SK-N-SH treated with all-trans-retinoic acid at 6 μM for 48 hours (cell line): ENCODE results near the gene SUCLA2.

Experiments used
- CREB5 ChIP-seq: fragments of 250-450 bp; sonication (Bioruptor Pico); IDR thresholded peaks from 2 replicates; pipeline ENCODE4 v1.5.1; 2020; ENCODE audit warnings: low read depth, mild to moderate bottlenecking, moderate library complexity
- CSRNP3 ChIP-seq: fragments of 250-450 bp; sonication (Bioruptor Pico); IDR thresholded peaks from 2 replicates; pipeline ENCODE4 v1.5.1; 2021; ENCODE audit warnings: mild to moderate bottlenecking, moderate library complexity
- ISL1 ChIP-seq: fragments of 250-450 bp; sonication (Bioruptor Pico); IDR thresholded peaks from 2 replicates; pipeline ENCODE4 v2.1.2; 2022; ENCODE audit warnings: mild to moderate bottlenecking, moderate library complexity
- OSR1 ChIP-seq: fragments of 250-450 bp; sonication (Bioruptor Pico); IDR thresholded peaks from 2 replicates; pipeline ENCODE4 v1.8.0; 2022; ENCODE audit warnings: moderate library complexity, mild to moderate bottlenecking, inconsistent platforms
- PATZ1 ChIP-seq: fragments of 250-450 bp; sonication (Bioruptor Pico); IDR thresholded peaks from 2 replicates; pipeline ENCODE4 v1.8.0; 2020; ENCODE audit warnings: mild to moderate bottlenecking, moderate library complexity, borderline replicate concordance
- RARB ChIP-seq: fragments of 250-450 bp; sonication (Bioruptor Pico); IDR thresholded peaks from 2 replicates; pipeline ENCODE4 v1.8.0; 2021; ENCODE audit warnings: mild to moderate bottlenecking, moderate library complexity
- TCF4 ChIP-seq: fragments of 250-450 bp; sonication (Bioruptor Pico); IDR thresholded peaks from 2 replicates; pipeline ENCODE4 v1.8.0; 2021; ENCODE audit warnings: mild to moderate bottlenecking, moderate library complexity, borderline replicate concordance
- TOX ChIP-seq: fragments of 250-450 bp; sonication (Bioruptor Pico); IDR thresholded peaks from 2 replicates; pipeline ENCODE4 v1.8.0; 2021; ENCODE audit warnings: mild to moderate bottlenecking, moderate library complexity, borderline replicate concordance
- ZC3H10 ChIP-seq: fragments of 250-450 bp; sonication (Bioruptor Pico); IDR thresholded peaks from 2 replicates; pipeline ENCODE4 v1.5.1; 2021; ENCODE audit warnings: mild to moderate bottlenecking, moderate library complexity
- ZFP30 ChIP-seq: fragments of 450-650 bp; formaldehyde crosslinking; IDR thresholded peaks from 2 replicates; pipeline ENCODE4 v1.5.0; 2022; ENCODE audit warnings: mild to moderate bottlenecking, moderate library complexity
- ZNF8 ChIP-seq: fragments of 450-650 bp; formaldehyde crosslinking; IDR thresholded peaks from 2 replicates; pipeline ENCODE4 v1.5.0; 2020; ENCODE audit warnings: mild to moderate bottlenecking, moderate library complexity

- TF ChIP-seq ISL1 (CRISPR knock-in tag) (no peak), ZC3H10 (CRISPR knock-in tag) (no peak), PATZ1 (CRISPR knock-in tag) (no peak), OSR1 (no peak), ZNF8 (CRISPR knock-in tag) (no peak), CREB5 (CRISPR knock-in tag) (no peak), TCF4 (no peak), ZFP30 (CRISPR knock-in tag) (no peak), TOX (CRISPR knock-in tag) (no peak), RARB (CRISPR knock-in tag) (no peak), CSRNP3 (no peak)
Observed at GRCh38 chr13:47964863-47965262, 36.2 kb downstream of the SUCLA2 start.
